ENCODE results near the gene MARCHF5. TPM values are rescaled to one million over a fixed set of nuclear protein-coding genes. Genes with fewer than 3 reads are reported as not detected.

The MARCHF5 gene
- total and polyA plus RNA-seq, 10 of the 15 experiments (the other 5 are each of a cell fraction or from before 2014, with no cell fraction given), result 4.8 to 46.8 (median 19.0) TPM

- Histone ChIP-seq H3K36me3 (ENCODE audit: control insufficient read depth in 2 of 2, insufficient read depth in 2 of 2, low read length in 1 of 2) (no peaks in the 10 kb centered on the region), H3K79me2 (ENCODE audit: control insufficient read depth, insufficient read depth, low read length) (no peaks in the 10 kb centered on the region; the same call in none of the 2 replicates), H3K27me3 (replicated peaks in 1 of 2; ENCODE audit: control insufficient read depth in 2 of 2, insufficient read depth in 2 of 2, low read length in 1 of 2) (no peaks in the 10 kb centered on the region), H3K9ac (ENCODE audit: control insufficient read depth, insufficient read depth, low read length) (no peak overlapping the region), H2AFZ (ENCODE audit: control insufficient read depth, low read depth, low read length) (no peak overlapping the region), H3K4me2 (ENCODE audit: control insufficient read depth, insufficient read depth) (no peak overlapping the region), H4K20me1 (ENCODE audit: control insufficient read depth, insufficient read depth) (no peaks in the 10 kb centered on the region), H3K4me1 (ENCODE audit: control insufficient read depth, insufficient read depth, low read length) (no peaks in the 10 kb centered on the region), H3K27ac (ENCODE audit: control insufficient read depth, insufficient read depth) (no peak overlapping the region), H3K9me3 (replicated peaks; ENCODE audit: control insufficient read depth, insufficient read depth, low read length) (no peaks in the 10 kb centered on the region), H3K4me3 (no peak overlapping the region)
- peak; percentile 54 for FAIRE-seq
- DNase-seq (ENCODE audit: low read depth, low spot score), result no peak
- ChIA-PET CTCF (interaction anchor here (1.2 kb wide), 1 partner anchor 240 kb away, joined by 4 read pairs; no protein-coding TSS in a partner anchor), POLR2A (interaction anchor here (0.5 kb wide), 2 partner anchors 74 to 522 kb away, joined by 8 to 9 read pairs; no protein-coding TSS in a partner anchor), RAD21 (ENCODE audit: unreplicated experiment) (no interaction called here), SMC1A (ENCODE audit: uncharacterized antibody, unreplicated experiment) (interaction anchor here (1.3 kb wide), 1 partner anchor 18 kb away, joined by 3 read pairs; no protein-coding TSS in a partner anchor)
- ATAC-seq, result no peak
- 98% methylated on average over 3 of the region's 3 CpGs for WGBS (ENCODE audit: insufficient coverage, insufficient replicate concordance, low lambda C conversion rate, missing lambda C conversion rate)
- in situ Hi-C loops (cut with MboI), result no loop called here
- TF ChIP-seq, protein P1, sequence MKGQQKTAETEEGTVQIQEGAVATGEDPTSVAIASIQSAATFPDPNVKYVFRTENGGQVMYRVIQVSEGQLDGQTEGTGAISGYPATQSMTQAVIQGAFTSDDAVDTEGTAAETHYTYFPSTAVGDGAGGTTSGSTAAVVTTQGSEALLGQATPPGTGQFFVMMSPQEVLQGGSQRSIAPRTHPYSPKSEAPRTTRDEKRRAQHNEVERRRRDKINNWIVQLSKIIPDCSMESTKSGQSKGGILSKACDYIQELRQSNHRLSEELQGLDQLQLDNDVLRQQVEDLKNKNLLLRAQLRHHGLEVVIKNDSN (IDR thresholded peaks at IDR 0.05; ENCODE audit: borderline replicate concordance, extremely low read length, insufficient read depth, low read depth, low read length), result no peak
- TF ChIP-seq RBBP5 (conservative IDR thresholded peaks at IDR 0.05) (no peak), POLR2AphosphoS2 (IDR thresholded peaks at IDR 0.05; ENCODE audit: low read depth, low read length) (no peak), ZNF24 (IDR thresholded peaks at IDR 0.05) (no peak), TCF12 (IDR thresholded peaks at IDR 0.05; ENCODE audit: low read depth, low read length) (no peak), FOXM1 (IDR thresholded peaks at IDR 0.05; ENCODE audit: low read depth, low read length) (no peak), YBX1 (IDR thresholded peaks at IDR 0.05) (no peak), ATF2 (IDR thresholded peaks at IDR 0.05; ENCODE audit: low read length) (no peak), SPI1 (IDR thresholded peaks at IDR 0.05; ENCODE audit: borderline replicate concordance, insufficient read depth, low read depth, low read length) (no peak), ASH2L (IDR thresholded peaks at IDR 0.05; ENCODE audit: borderline replicate concordance, low read depth) (no peak), ZBED1 (IDR thresholded peaks at IDR 0.05; ENCODE audit: borderline replicate concordance) (no peak), NFIC (IDR thresholded peaks at IDR 0.05; ENCODE audit: low read depth, low read length) (no peak), RELA (IDR thresholded peaks at IDR 0.05; ENCODE audit: borderline replicate concordance, partially characterized antibody) (no peak), LARP7 (IDR thresholded peaks at IDR 0.05) (no peak), ESRRA (IDR thresholded peaks at IDR 0.05; ENCODE audit: low read length) (no peak), SP1 (IDR thresholded peaks at IDR 0.05; ENCODE audit: low read depth, low read length) (no peak)
- TF ChIP-seq, protein P2, sequence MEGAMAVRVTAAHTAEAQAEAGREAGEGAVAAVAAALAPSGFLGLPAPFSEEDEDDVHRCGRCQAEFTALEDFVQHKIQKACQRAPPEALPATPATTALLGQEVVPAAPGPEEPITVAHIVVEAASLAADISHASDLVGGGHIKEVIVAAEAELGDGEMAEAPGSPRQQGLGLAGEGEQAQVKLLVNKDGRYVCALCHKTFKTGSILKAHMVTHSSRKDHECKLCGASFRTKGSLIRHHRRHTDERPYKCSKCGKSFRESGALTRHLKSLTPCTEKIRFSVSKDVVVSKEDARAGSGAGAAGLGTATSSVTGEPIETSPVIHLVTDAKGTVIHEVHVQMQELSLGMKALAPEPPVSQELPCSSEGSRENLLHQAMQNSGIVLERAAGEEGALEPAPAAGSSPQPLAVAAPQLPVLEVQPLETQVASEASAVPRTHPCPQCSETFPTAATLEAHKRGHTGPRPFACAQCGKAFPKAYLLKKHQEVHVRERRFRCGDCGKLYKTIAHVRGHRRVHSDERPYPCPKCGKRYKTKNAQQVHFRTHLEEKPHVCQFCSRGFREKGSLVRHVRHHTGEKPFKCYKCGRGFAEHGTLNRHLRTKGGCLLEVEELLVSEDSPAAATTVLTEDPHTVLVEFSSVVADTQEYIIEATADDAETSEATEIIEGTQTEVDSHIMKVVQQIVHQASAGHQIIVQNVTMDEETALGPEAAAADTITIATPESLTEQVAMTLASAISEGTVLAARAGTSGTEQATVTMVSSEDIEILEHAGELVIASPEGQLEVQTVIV (IDR thresholded peaks at IDR 0.05; ENCODE audit: borderline replicate concordance, partially characterized antibody), result no peak
- BruUV-seq (replicated peaks), result no TSS peak
- intact Hi-C loops (cut with micrococcal nuclease; ENCODE audit: unreplicated experiment), result no loop called here
These were observed 36.8 kb downstream of the MARCHF5 start for GRCh38 chr10:92327445-92328433.

All from GM12878 (cell line).